ENCODE measurements around the gene CTTNBP2NL. TPM values are rescaled to one million over a fixed set of nuclear protein-coding genes. Genes with fewer than 3 reads are reported as not detected.
"Not testable (repeated sequence)": the region's sequence is repeated elsewhere in the genome, so short reads cannot be mapped to it uniquely, and the experiment has no call there.

Gene CTTNBP2NL
- total RNA-seq, 1 experiment from 2014 or later = 11.1 TPM

DNA sequence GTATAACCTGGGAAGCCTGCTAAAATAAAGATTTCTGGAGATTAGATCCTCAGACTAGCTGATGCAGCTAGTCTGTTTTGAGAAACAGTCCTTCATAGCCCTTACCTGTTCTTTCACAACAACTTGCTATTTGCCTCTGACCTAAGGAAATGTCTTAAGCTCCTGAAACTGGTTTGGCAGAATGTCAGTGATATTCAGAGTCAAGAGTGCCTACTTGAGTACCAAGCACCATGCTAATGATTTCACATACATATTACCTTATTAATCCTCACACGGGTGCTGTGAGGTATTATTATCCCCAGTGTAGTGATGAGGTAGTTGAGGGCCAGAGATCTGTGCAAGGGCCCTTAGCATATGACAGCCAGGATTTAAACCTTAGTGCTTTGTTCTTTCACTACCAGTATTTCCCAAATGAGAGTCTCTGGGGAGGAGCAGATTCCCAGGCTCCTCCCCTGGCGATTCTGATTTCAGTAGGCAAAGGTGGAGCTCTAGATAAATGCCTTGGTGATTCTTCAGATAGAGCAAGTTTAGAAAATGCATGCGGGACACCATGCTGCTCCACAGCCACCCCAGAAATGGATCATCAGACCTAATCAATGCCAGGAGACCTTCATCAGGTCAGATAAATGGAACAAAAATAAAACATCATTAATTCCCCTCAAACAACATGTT lies 65.3 kb downstream of the CTTNBP2NL start:
- DNase-seq (ENCODE audit: low read depth) = no peak

DNA sequence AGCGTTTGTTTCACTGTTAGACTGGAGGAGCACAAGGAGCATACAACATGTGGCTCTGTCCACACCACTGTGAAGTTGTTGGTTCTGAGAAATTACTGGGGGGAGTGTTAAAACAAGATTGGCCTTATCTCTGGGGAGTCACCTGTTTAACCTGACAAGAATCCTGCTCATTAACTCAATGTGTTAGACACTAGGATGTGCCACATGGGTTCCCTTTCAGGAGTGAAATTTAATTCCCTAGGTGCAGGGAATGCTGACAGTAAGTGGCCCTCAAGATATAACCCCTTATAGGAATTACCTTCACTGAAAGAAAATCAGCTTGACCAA lies 66.9 kb downstream of the CTTNBP2NL start:
- no peak for DNase-seq (ENCODE audit: low read depth)

DNA sequence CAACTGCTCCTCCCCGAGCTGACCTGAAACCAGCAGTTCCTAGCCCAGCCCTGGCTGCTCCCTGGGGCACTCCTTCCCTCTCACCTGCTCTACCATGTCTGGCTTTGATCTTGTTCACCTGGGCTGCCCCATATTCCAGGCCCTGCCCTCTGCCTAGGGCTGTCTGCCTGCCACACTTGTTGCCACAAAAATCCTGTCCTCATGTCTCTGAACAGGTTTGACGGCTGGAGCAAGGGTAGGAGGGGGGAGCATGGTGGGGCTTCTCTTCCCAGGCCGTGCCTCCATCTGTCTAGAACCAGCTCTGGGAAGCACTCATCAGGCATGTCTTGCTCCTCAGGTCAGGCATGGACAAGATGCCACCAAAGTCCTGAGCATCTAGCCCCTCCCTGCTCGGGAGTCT lies 68.5 kb downstream of the CTTNBP2NL start:
- peak; percentile 22 for DNase-seq (ENCODE audit: low read depth)

DNA sequence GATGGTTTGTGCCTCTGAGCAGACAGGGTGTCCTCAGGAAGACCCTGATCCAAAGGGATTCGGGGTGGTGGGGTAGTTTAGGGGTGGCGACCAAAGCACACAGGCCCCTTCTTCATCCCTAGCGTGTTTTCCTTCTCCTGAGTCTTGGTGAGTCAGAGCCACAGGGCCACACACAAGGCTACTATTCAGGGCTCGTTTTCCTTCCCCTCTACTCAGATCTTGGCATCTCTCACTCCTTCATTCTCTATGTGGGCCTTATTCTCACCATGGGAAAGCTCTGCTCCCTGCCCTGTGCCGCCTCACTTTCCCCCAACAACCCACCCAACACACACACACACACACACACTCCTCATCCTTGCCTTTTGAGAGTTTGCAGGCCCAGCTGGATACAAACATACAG lies 69.1 kb downstream of the CTTNBP2NL start:
- DNase-seq (ENCODE audit: low read depth) = peak; percentile 69

DNA sequence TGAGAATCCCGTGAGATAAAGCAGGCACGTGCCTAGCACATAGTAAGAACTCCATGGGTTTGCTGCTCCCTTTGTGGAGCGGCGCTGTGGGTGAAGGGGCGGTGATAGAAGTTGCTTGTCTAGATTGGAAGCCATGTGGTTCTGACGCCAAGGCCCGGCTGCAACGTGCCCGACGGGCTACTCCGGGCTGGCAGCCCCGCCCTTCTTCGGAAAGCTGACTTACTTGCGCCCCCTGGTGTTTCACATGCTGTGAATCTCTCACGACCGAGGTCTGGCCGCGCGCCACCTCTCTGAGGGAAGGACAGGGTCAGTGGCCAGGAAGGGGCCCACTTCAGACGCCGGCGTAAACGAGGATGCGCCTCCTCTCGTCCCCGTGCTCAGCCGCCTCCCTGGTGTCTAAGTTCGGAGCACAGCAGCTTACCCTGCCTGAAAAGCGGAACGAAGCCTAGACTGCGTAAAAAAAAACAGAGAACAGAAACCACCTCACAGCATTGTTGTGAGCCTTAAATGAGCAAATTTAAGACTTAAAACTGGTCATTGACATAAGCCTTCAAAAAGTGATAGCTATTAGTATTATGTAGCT lies 70.2 kb downstream of the CTTNBP2NL start:
- DNase-seq (ENCODE audit: low read depth) = peak; percentile 97

DNA sequence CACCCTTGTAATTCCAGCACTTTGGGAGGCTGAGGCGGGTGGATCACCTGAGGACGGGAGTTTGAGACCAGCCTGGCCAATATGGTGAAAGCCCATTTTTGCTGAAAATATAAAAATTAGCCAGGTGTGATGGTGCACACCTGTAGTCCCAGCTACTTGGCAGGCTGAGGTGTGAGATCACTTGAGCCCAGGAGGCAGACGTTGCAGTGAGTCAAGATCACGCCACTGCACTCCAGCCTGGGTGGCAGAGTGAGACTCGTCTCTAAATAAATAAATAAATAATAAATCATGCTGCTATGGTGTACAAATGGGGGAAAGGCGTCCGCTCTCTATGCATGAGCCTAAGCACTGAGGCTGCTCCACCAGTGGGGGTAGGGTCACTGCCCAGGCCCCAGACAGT lies 74.3 kb downstream of the CTTNBP2NL start:
- not testable (repeated sequence) for DNase-seq (ENCODE audit: low read depth)

DNA sequence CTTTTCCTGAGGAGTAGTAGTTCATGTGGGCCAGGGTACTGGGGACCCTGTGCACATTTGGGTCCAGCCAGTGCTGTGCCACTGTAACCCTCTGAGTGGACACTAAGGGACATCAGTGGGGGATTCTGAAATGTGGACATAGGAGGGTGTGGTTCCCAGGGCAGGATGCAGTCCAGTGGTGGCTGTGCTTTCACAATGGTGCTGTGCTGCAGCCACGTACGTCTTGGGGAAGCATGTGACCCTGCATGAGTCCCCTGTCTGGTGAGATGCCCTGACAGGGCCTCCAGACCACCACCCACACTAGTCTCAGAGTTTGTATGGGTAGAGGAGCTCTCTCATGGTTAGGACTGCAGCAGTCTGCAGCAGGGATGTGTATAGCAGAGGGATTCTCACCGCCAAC lies 75.0 kb downstream of the CTTNBP2NL start:
- DNase-seq (ENCODE audit: low read depth) = no peak

DNA sequence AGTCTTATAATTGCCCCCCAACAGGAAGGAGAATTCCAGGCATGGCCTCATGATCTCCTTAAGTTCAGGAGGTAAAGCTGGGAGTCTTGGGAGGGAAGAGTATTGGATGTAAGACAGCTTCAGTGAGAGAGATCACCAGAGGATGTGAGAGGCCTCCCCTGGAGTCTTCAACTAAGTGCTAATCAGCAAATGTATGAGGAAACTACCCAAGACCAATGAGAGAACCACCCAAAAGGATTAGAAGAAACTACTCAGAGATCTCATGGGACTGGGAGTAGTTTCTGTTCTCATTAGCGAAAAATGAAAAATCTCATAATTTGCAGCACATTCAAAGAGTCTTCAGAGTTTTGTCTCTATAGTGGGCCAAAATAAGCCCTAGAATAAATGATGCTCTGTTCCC lies 76.1 kb downstream of the CTTNBP2NL start:
- no peak for DNase-seq (ENCODE audit: low read depth)

DNA sequence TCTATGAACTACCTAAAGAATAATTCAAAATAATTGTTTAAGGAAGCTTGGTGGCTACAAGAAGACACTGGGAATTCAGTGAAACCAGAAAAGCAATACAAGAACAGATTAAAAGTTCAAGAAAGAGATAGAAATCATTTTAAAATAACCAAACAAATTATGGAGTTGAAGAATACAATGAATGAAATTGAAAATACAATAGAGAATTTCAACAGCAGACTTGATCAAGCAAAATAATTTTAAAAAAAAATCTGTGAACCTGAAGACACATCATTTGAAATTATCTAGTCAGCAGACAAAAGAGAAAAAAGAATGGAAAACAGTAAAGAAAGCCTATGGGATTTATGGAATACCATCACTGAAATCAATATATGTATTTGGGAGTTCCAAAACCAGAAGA lies 81.5 kb downstream of the CTTNBP2NL start:
- no peak for DNase-seq (ENCODE audit: low read depth)

DNA sequence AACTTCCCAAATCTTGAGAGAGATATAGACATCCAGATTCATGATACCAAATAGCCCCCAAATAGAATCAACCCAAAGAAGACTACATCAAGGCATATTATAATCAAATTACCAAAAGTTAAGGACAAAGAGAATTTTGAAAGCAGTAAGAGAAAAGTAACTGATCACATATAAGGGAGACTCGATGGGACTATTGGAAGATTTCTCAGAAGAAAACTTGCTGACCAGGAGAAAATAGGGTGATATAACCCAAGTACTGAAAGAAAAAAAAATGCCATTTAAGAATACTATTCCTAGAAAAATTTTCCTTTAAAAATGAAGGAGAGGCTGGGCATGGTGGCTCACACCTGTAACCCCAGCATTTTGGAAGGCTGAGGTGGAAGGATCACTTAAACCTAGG lies 82.3 kb downstream of the CTTNBP2NL start:
- no peak for DNase-seq (ENCODE audit: low read depth)

DNA sequence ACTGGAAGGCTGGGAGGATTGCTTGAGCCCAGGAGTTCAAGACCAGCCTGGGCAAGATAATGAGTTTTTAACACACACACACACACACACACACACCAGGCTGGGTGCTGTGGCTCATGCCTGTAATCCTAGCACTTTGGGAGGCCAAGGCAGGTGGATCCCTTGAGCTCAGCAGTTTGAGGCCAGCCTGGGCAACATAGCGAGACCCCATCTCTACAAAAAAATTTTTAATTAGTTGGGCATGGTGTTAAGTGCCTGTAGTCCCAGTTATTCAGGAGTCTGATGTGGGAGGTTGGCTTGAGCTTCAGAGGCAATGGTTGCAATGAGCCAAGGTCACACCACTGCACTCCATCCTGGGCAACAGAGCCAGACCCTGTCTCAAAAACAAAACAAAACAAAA lies 90.0 kb downstream of the CTTNBP2NL start:
- DNase-seq (ENCODE audit: low read depth) = not testable (repeated sequence)

DNA sequence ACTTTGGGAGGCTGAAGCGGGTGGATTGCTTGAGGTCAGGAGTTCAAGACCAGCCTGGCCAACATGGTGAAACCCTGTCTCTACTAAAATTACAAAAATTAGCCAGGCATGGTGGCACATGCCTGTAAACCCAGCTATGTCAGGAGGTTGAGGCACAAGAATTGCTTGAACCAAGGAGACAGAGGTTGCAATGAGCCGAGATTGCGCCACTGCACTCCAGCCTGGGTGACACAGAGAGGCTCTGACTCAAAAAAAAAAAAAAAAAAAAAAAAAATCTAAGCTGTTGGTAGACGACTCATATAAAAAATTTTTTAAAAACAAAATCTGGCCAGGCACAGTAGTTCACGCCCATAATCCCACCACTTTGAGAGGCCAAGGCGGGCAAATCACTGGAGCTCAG lies 91.7 kb downstream of the CTTNBP2NL start:
- not testable (repeated sequence) for DNase-seq (ENCODE audit: low read depth)

DNA sequence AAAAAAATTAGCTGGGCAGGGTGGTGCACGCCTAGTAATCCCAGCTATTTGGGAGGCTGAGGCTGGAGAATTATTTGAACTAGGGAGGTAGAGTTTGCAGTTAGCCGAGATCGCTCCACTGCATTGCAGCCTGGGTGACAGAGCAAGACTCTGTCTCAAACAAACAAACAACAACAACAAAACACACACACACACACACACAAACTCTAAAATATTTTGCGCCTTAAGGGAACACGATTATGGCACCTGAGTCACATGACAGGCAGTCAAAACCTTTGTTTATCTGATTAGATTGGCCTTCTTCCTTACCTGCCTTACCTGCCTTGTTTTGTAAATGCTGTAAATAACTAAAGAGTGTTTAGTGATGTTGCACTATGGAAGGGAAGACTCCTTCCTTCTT lies 92.1 kb downstream of the CTTNBP2NL start:
- no peak for DNase-seq (ENCODE audit: low read depth)

DNA sequence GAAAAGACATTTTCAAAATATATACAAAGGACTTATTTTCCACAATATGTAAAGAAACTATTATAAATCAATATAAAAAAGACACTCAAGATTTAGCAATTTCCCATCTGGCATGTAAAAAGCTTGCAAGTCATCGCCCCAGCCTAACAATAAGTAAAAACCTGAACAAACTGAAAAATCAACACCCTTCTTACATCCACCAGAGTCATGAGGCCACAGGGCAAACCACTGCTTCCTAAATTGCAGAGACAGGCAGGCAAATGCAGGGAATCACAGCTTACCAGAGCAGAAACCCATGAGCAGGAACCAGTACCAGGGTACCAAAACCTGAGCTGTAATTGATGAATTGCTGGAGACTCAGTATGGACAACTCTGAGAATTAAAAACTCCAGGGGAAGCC lies 96.1 kb downstream of the CTTNBP2NL start:
- no peak for DNase-seq (ENCODE audit: low read depth)

DNA sequence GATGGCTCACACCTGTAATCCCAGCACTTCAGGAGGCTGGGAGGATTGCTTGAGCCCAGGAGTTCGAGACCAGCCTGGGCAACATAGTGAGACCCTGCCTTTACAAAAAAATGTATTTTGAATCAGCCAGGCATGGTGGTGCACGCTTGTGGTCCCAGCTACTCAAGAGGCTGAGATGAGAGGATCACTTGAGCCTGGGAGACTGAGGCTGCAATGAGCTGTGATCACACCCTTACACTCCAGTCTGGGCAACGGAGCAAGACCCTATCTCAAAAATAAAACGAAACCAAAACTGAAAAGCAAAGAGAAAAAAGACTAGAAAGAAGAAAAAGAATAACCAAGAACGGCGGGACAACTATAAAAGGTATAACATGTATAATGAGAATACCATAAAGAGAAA lies 97.3 kb downstream of the CTTNBP2NL start:
- no peak for DNase-seq (ENCODE audit: low read depth)

DNA sequence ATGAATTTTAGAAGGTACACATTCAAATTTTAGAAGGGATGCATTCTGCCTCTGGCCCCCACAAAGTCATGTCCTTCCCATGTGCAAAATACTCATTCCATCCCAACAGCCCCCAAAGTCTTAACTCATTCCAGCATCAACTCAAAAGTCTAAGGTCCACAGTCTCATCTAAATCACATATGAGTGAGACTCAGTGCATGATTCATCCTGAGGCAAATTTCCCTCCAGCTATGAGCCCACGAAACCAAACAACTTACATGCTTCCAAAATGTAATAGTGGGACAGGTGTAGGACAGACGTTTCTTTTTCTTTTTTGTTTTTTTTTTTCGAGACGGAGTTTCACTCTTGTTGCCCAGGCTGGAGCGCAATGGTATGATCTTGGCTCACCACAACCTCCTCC lies 100.3 kb downstream of the CTTNBP2NL start:
- DNase-seq (ENCODE audit: low read depth) = no peak

DNA sequence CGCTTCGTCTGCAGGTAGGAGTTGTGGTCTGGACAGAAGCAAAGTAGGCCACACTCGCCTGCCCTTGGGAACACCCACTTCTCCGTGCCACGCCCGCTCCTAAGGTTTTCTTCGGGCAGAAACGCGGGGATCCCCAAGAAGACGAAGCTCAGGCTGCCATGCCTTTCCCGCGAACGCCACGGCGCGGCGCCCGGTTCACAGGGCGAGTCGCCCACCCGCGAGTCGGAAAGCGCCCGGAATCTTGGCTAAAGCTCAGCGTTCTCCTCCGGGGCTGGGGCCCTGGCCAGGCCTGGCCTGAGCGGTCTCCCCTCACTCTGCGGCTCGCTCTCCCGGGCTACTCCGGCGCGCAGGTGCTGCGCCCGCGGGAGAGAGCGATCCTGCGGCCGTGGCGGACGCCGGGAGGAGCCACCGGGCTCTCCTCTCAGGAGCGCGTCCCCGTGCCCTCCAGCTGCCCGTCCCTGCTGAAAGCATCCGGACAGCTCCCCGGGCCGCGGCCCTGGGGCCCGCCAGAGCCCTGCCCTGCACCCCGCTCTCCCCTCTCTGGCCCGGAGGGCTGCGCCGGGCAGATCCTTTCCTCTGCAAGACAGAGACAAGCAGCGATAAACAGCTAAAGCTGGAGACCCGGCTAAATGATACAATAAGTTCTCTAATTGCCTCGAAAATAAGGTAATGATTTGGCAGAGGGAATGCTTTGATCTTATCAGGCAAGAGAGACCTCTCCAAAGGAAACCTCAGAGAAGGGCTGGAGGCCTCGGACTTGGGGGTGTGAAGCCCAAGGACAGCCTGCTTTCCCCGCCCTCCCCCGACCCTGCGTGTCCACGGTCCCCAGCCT lies 106.0 kb downstream of the CTTNBP2NL start:
- peak; percentile 79 for DNase-seq (ENCODE audit: low read depth)

DNA sequence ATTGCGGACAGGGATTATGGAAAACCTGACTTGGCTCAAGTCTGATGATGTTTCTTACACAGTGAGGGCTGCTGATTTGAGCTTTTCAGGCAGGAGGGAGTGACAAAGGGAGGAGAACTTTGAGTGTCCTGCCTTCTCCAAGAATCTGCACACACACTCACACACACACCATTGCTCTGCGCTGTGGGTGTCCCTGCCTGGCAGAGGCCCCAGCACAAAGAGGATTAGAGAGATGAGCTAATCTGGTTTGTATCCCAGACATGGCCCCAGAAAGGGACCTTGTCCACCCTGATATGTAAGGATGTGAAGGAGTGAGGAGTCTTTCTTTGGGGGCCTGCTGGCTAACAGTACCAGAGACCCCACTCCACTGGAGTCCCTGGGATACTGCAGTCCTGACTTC lies 106.8 kb downstream of the CTTNBP2NL start:
- DNase-seq (ENCODE audit: low read depth) = no peak

DNA sequence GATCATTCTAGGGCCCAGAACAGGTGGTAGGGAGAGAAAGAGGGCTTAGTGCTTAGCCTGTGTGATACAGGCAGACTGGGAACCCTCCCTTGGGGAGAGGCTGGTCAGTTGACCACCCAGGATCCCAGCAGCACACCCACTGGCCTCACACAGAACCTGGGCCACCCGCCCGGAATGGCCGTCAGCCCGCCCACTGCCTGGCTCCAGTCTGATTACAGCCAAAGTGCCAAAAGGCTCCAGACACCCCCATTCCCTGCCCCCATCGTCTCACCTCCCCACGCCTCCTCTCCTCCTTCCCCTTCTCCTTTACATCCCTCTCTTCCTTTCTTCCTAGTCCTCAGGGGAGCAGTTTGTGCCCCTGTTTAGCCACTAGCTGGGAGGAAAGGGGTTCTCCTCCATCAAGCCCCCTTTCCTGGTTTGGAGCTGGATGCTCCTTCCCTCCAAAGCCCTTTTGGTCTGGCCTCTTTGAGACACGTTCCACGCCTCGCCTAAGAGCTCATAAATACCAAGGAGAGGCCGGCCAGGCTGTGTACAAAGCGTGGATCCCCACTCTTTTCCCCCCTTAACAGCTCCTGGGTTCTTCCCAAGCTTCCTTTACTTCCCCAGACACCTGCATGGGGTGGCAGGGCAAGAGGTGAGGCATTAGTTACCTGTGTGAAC lies 108.1 kb downstream of the CTTNBP2NL start:
- no peak for DNase-seq (ENCODE audit: low read depth)

DNA sequence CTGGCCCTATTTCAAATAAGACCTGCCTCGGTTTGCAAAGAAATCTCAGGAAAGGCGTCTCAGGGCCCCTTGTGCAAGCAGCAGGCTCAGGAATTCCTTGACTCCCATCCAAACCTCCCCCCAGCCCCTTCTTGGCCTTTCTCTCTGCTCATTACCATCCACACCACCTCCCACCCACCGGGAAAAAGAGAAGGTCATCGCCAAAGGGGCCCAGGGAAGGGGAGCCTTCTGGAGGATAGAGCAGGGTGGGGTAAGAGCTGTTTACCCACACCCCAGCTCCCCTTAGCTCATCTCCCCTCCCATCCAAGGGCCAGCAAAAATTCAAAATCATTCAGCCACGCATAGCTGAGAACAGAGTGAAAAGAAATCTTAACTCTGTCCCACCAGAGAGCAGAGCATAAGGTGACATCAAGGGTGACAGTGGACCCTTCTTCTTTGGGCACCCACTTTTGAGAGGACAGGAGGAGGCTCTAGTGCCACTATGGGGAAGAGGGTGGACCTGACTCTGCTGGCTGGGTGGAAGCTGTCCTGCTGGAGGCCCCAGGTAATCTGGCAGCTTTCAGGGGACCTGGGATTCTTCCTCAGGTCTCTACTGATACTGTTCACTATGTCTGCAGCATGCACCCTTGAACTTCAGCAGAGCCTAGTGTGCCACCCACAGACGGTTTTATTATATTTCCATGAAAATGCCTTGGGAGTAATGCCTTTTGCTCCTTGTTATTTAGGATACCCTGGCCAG lies 108.8 kb downstream of the CTTNBP2NL start:
- DNase-seq (ENCODE audit: low read depth) = no peak

DNA sequence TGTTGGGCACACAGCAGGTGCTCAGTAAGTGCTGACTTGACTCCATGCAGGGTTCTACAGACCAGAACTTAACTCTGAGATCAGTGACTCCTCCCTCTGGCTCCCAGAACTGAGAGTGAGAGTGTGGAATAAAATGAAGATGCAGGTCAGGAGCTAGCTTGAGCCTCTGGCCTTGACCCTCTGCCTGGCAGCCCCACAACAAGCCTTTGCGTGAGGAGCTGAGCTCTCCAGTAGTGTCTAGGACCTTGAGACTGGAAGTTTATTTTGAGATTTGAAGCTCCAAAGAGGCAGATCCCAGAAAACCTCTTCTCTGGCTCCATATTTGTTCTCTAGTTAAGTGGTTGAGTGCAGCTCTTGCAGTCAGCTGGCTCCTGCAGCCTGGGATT lies 109.4 kb downstream of the CTTNBP2NL start:
- DNase-seq (ENCODE audit: low read depth) = no peak

DNA sequence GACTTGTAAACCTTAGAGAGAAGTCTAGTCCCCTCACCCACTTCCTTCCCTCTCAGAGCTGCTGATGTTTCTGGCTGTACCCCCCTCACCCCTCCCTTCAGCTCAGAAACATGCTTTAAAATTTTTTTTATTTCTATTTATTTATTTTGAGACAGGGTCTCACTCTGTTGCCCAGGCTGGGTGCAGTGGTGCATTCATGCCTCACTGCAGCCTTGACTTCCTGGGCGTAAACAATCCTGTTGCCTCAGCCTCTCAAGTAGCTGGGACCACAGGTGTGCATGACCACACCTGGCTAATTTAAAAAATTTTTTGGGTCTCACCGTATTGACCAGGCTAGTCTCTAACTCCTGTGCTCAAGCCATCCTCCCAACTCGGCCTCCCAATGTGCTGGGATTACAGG lies 109.9 kb downstream of the CTTNBP2NL start:
- DNase-seq (ENCODE audit: low read depth) = no peak

Measured in Daoy (cell line).